Measurements from ENCODE around the gene C1orf226. TPM values are rescaled to one million over a fixed set of nuclear protein-coding genes. Genes with fewer than 3 reads are reported as not detected.

The C1orf226 gene
- total and polyA plus RNA-seq, 2 of the 4 experiments (the other 2 are of a cell fraction): under 0.01 to 0.10 TPM

- Histone ChIP-seq H2AK5ac (ENCODE audit: low read depth, low read length) (no peak overlapping the region), H3K4ac (ENCODE audit: low read depth, low read length) (no peak overlapping the region), H2BK15ac (ENCODE audit: low read depth, low read length) (no peak overlapping the region), H2BK120ac (ENCODE audit: low read depth, low read length) (no peak overlapping the region), H3K9ac (ENCODE audit: low read depth, low read length) (no peak overlapping the region), H4K8ac (ENCODE audit: low read depth in 2 of 2, low read length in 2 of 2) (no peak overlapping the region), H2AFZ (replicated peaks; ENCODE audit: low read length, poor library complexity) (peak overlapping the region; percentile 75), H3K27ac (ENCODE audit: insufficient read depth, low read length) (no peak overlapping the region), H3K56ac (ENCODE audit: extremely low read depth, insufficient read depth, low read length) (no peak overlapping the region), H3K23ac (ENCODE audit: low read depth, low read length) (no peak overlapping the region), H3K4me3 (ENCODE audit: insufficient read depth, low read depth, low read length) (0 out of 2 replicates have a peak overlapping the region, but pooled peaks have one; percentile 23), H3K79me1 (ENCODE audit: low read depth in 1 of 2, low read length in 2 of 2) (no peaks in the 10 kb centered on the region), H3K27me3 (ENCODE audit: control insufficient read depth, insufficient read depth, low read length) (peaks cover 18% of the 10 kb centered on the region), H3K4me2 (ENCODE audit: low read depth, low read length) (no peak overlapping the region), H3K9me1 (ENCODE audit: insufficient read depth, low read length) (no peaks in the 10 kb centered on the region), H3K4me1 (ENCODE audit: control insufficient read depth, insufficient read depth, low read length) (no peaks in the 10 kb centered on the region), H3K36me3 (ENCODE audit: control insufficient read depth, insufficient read depth, low read length) (no peaks in the 10 kb centered on the region), H3K18ac (ENCODE audit: low read depth, low read length) (no peak overlapping the region), H2BK5ac (ENCODE audit: low read depth, low read length, poor library complexity, severe bottlenecking) (no peak overlapping the region), H4K20me1 (ENCODE audit: insufficient read depth, low read length) (no peaks in the 10 kb centered on the region), H2BK20ac (ENCODE audit: low read depth, low read length) (no peak overlapping the region), H4K5ac (ENCODE audit: low read depth, low read length) (no peak overlapping the region), H4K91ac (ENCODE audit: insufficient read depth, low read depth, low read length) (no peak overlapping the region), H3K9me3 (ENCODE audit: control insufficient read depth, insufficient read depth, low read length) (no peaks in the 10 kb centered on the region), H2AK9ac (replicated peaks; ENCODE audit: low read depth, low read length, poor library complexity) (no peak overlapping the region), H3K14ac (replicated peaks; ENCODE audit: low read depth, low read length) (no peak overlapping the region)
- intact Hi-C loops (cut with micrococcal nuclease): no loop called here
- dilution Hi-C loops (cut with HindIII; ENCODE audit: low sequenced_read_pairs, unreplicated experiment): no loop called here
- ATAC-seq (ENCODE audit: low read depth) (no peak), DNase-seq (no peak)
- BruUV-seq (replicated peaks): no TSS peak
- CTCF ChIA-PET: interaction anchor here (1.1 to 1.5 kb wide), 3 partner anchors 10 to 311 kb away, joined by 3 to 5 read pairs (median 4); no protein-coding TSS in a partner anchor
- 76% methylated on average over 36 of the region's 36 CpGs; no CpG with 5 or more reads in 1 of the 2 experiments for WGBS, 2 experiments (ENCODE audit: extremely low coverage in 2 of 2, insufficient read length in 1 of 2)
- POLR2A ChIA-PET (ENCODE audit: unreplicated experiment): no interaction called here
- no peak for TF ChIP-seq CTCF (conservative IDR thresholded peaks at IDR 0.05; ENCODE audit: low read depth, low read length)
- TF ChIP-seq SMC3 (IDR thresholded peaks at IDR 0.05; ENCODE audit: low read depth, low read length): no peak
- TF ChIP-seq MAFK (IDR thresholded peaks at IDR 0.05; ENCODE audit: low read depth, low read length): no peak
- no peak for TF ChIP-seq CHD1 (IDR thresholded peaks at IDR 0.05; ENCODE audit: low read depth, low read length)
- TF ChIP-seq NFE2L2 (IDR thresholded peaks at IDR 0.05; ENCODE audit: low read depth, low read length): no peak
- no peak for TF ChIP-seq MAZ (IDR thresholded peaks at IDR 0.05; ENCODE audit: borderline replicate concordance, low read depth, low read length)
- no peak for TF ChIP-seq ELK1 (IDR thresholded peaks at IDR 0.05; ENCODE audit: borderline replicate concordance, low read depth, low read length)
- no peak for TF ChIP-seq FOS (IDR thresholded peaks at IDR 0.05; ENCODE audit: low read depth, low read length)
- TF ChIP-seq RAD21 (IDR thresholded peaks at IDR 0.05; ENCODE audit: low read length): no peak
- no peak for TF ChIP-seq RCOR1 (IDR thresholded peaks at IDR 0.05; ENCODE audit: insufficient replicate concordance, low read length)
- TF ChIP-seq MXI1 (IDR thresholded peaks at IDR 0.05; ENCODE audit: borderline replicate concordance, low read depth, low read length): no peak
- TF ChIP-seq POLR2A (IDR thresholded peaks at IDR 0.05; ENCODE audit: low read depth, low read length): no peak
- TF ChIP-seq CEBPB (IDR thresholded peaks at IDR 0.05; ENCODE audit: low read depth, low read length): no peak
- in situ Hi-C loops (cut with MboI; ENCODE audit: low sequenced_read_pairs): no loop called here
These were observed 14.5 kb upstream of the C1orf226 start for GRCh38 chr1:162367073-162367472.

Data from IMR-90 (cell line).